Naive thymus-derived CD4-positive, alpha-beta T cell (primary cell): ENCODE data around the gene GTF3C1. TPM values are rescaled to one million over a fixed set of nuclear protein-coding genes. Genes with fewer than 3 reads are reported as not detected.

Source experiments
- ATAC-seq: fragments of 150-1000 bp; cut with Tn5 transposase; 2 replicates; pipeline ENCODE4 v1.10.0; 2021; ENCODE audit warnings: mild to moderate bottlenecking, moderate library complexity
- CTCF ChIA-PET: fragments of 350-600 bp; sonication (Branson Sonifier 250); formaldehyde crosslinking; loops from one replicate; lab custom pipeline; 2021; ENCODE audit warnings: antibody characterized with exemption; lab: Charles Lee
- POLR2A ChIA-PET: fragments of 350-600 bp; sonication (Branson Sonifier 250); formaldehyde crosslinking; loops from one replicate; lab custom pipeline; 2021; ENCODE audit warnings: antibody characterized with exemption, inconsistent platforms; lab: Charles Lee
- DNase-seq, 9 donors: peaks; one replicate each; pipeline versions ENCODE4 v3.0.0 to v3.0.0-alpha.2; 2020 to 2022; ENCODE audit warnings: mixed read lengths in 1 of 9
- H3K27ac ChIP-seq: one replicate; pipeline ENCODE4 v1.7.0; 2013; ENCODE audit warnings: mild to moderate bottlenecking, low read depth, low read length, moderate library complexity
- H3K27me3 ChIP-seq, 2 donors: one replicate each; pipeline ENCODE4 v1.7.0; 2013; ENCODE audit warnings: low read length in 2 of 2, mild to moderate bottlenecking in 2 of 2, moderate library complexity in 2 of 2; ENCODE audit not compliant: control insufficient read depth in 2 of 2, insufficient read depth in 2 of 2
- H3K36me3 ChIP-seq, 3 experiments: 1 replicate in 2 of 3; 2 replicates in 1 of 3; pipeline ENCODE4 v1.7.0; 2013; ENCODE audit warnings: low read length in 3 of 3, mild to moderate bottlenecking in 3 of 3, moderate library complexity in 1 of 3; ENCODE audit not compliant: insufficient read depth in 3 of 3, control insufficient read depth in 2 of 3
- H3K4me1 ChIP-seq, 2 donors: one replicate each; pipeline ENCODE4 v1.7.0; 2013; ENCODE audit warnings: low read length in 2 of 2, mild to moderate bottlenecking in 2 of 2, moderate library complexity in 1 of 2; ENCODE audit not compliant: control insufficient read depth in 2 of 2, insufficient read depth in 2 of 2
- H3K4me3 ChIP-seq: 2 replicates; pipeline ENCODE4 v1.7.0; 2013; ENCODE audit warnings: mild to moderate bottlenecking, low read length
- H3K9me3 ChIP-seq, 3 experiments: 1 replicate in 2 of 3; 2 replicates in 1 of 3; pipeline ENCODE4 v1.7.0; 2013; ENCODE audit warnings: low read length in 3 of 3; ENCODE audit not compliant: control insufficient read depth in 2 of 3
- H3K27ac Mint-ChIP-seq, 9 donors: one replicate each; pipeline ENCODE4 v1.8.0; 2020 to 2022; ENCODE audit warnings: mixed read lengths in 9 of 9, mild to moderate bottlenecking in 8 of 9, moderate library complexity in 5 of 9, inconsistent platforms in 2 of 9
- H3K27me3 Mint-ChIP-seq, 5 donors: one replicate each; pipeline ENCODE4 v1.8.0; 2021 to 2022; ENCODE audit warnings: mixed read lengths in 5 of 5, mild to moderate bottlenecking in 1 of 5
- H3K36me3 Mint-ChIP-seq, 5 donors: one replicate each; pipeline ENCODE4 v1.8.0; 2020 to 2022; ENCODE audit warnings: mixed read lengths in 5 of 5, mild to moderate bottlenecking in 3 of 5, inconsistent platforms in 1 of 5
- H3K4me1 Mint-ChIP-seq, 7 donors: one replicate each; pipeline ENCODE4 v1.8.0; 2020 to 2022; ENCODE audit warnings: mixed read lengths in 7 of 7, mild to moderate bottlenecking in 3 of 7, inconsistent platforms in 1 of 7
- H3K4me3 Mint-ChIP-seq, 10 donors: one replicate each; pipeline ENCODE4 v1.8.0; 2020 to 2022; ENCODE audit warnings: mild to moderate bottlenecking in 10 of 10, mixed read lengths in 10 of 10, moderate library complexity in 6 of 10, inconsistent platforms in 2 of 10
- H3K9me3 Mint-ChIP-seq, 11 donors: one replicate each; pipeline ENCODE4 v1.8.0; 2020 to 2022; ENCODE audit warnings: mixed read lengths in 11 of 11, mild to moderate bottlenecking in 4 of 11, inconsistent platforms in 1 of 11, moderate library complexity in 1 of 11
- intact Hi-C, 2 donors: fragments of 100-400 bp; cut with micrococcal nuclease; formaldehyde crosslinking; loops; one replicate each; pipeline ENCODE4 v1.15.1; 2023
- polyA plus RNA-seq, 2 donors: library from polyadenylated mRNA; unstranded; fragments of 300-500 nt; fragmentation: Illumina TruSeq; gene quantifications; one replicate each; pipeline ENCODE4 v1.2.3, GENCODE V29; 2021
- total RNA-seq, 6 experiments: library from RNA in 5 of 6; stranded (reverse) in 5 of 6; gene quantifications; 1 replicate in 5 of 6; 2 replicates in 1 of 6; pipeline ENCODE4 v1.2.3 and lab custom pipeline; 2021 to 2026

Gene GTF3C1
- total and polyA plus RNA-seq, 7 experiments from 2014 or later: 19.0 to 60.0 (median 52.5) TPM

GRCh38 chr16:27428026-27428785 lies 121.5 kb downstream of the GTF3C1 start:
- intact Hi-C loops: no loop called here
- ATAC-seq: no peak
- ChIA-PET POLR2A (interaction anchor here (0.9 to 1.7 kb wide), 2 partner anchors 26 to 34 kb away, joined by 3 read pairs; partner anchors contain the start of gene IL21R), CTCF (interaction anchor here (1.0 kb wide), 1 partner anchor 249 kb away, joined by 5 read pairs; no protein-coding TSS in a partner anchor)
- peaks cover 15 to 25% of the 10 kb centered on the region in 2 donors for H3K4me1 ChIP-seq
- Mint-ChIP-seq H3K9me3 (peaks cover 0 to 5% (median 0%) of the 10 kb centered on the region in 11 donors), H3K4me3 (no peak overlapping the region), H3K27me3 (no peaks in the 10 kb centered on the region), H3K4me1 (peaks cover 37 to 85% (median 70%) of the 10 kb centered on the region in 7 donors), H3K27ac (peak overlapping the region in 7 of 9 donors; percentile 28 to 55 (median 41)), H3K36me3 (peaks cover 0 to 61% (median 29%) of the 10 kb centered on the region in 5 donors)
- H3K36me3 ChIP-seq: peaks cover 6 to 45% (median 11%) of the 10 kb centered on the region in 3 experiments
- no peak overlapping the region for H3K4me3 ChIP-seq
- no peaks in the 10 kb centered on the region for H3K27me3 ChIP-seq
- peak overlapping the region; percentile 26 for H3K27ac ChIP-seq
- DNase-seq: peak in 1 of 9 donors; percentile 20
- no peaks in the 10 kb centered on the region for H3K9me3 ChIP-seq

GRCh38 chr16:27427538-27427937 lies 122.2 kb downstream of the GTF3C1 start:
- DNase-seq: peak in 1 of 9 donors; percentile 16
- H3K36me3 ChIP-seq: peaks cover 6 to 40% (median 14%) of the 10 kb centered on the region in 3 experiments
- H3K36me3 Mint-ChIP-seq: peaks cover 0 to 60% (median 30%) of the 10 kb centered on the region in 5 donors
- H3K27ac ChIP-seq: no peak overlapping the region
- POLR2A ChIA-PET: interaction anchor here (0.9 kb wide), 1 partner anchor 26 kb away, joined by 3 read pairs; the partner anchor contains the start of gene IL21R
- H3K4me3 Mint-ChIP-seq: peak overlapping the region in 1 of 10 donors; percentile 42
- H3K9me3 ChIP-seq: peaks cover 0 to 4% (median 0%) of the 10 kb centered on the region in 3 experiments
- no peak overlapping the region for H3K4me3 ChIP-seq
- CTCF ChIA-PET: interaction anchor here (1.1 to 1.3 kb wide), 2 partner anchors 21 to 27 kb away, joined by 3 read pairs; no protein-coding TSS in a partner anchor
- H3K4me1 Mint-ChIP-seq: peaks cover 30 to 78% (median 64%) of the 10 kb centered on the region in 7 donors
- H3K27me3 ChIP-seq: no peaks in the 10 kb centered on the region
- peaks cover 15 to 24% of the 10 kb centered on the region in 2 donors for H3K4me1 ChIP-seq
- H3K9me3 Mint-ChIP-seq: peaks cover 0 to 12% (median 2%) of the 10 kb centered on the region in 11 donors
- H3K27me3 Mint-ChIP-seq: no peaks in the 10 kb centered on the region
- intact Hi-C loops: loop anchor here in 1 of 2 donors (1.0 to 2.0 kb wide), 2 partner anchors 21 to 40 kb away; no protein-coding TSS in a partner anchor
- no peak for ATAC-seq
- H3K27ac Mint-ChIP-seq: peak overlapping the region; percentile 12 to 86 (median 64)

GRCh38 chr16:27426423-27427408 lies 123.0 kb downstream of the GTF3C1 start:
- Mint-ChIP-seq H3K27ac (peak overlapping the region; percentile 30 to 86 (median 72)), H3K4me3 (peak overlapping the region in 9 of 10 donors; percentile 9 to 70 (median 18)), H3K27me3 (no peaks in the 10 kb centered on the region), H3K4me1 (peaks cover 29 to 78% (median 62%) of the 10 kb centered on the region in 7 donors), H3K9me3 (peaks cover 3 to 20% (median 9%) of the 10 kb centered on the region in 11 donors), H3K36me3 (peaks cover 6 to 62% (median 38%) of the 10 kb centered on the region in 5 donors)
- peak; percentile 93 for ATAC-seq
- POLR2A ChIA-PET: interaction anchor here (0.9 kb wide), 1 partner anchor 20 kb away, joined by 4 read pairs; no protein-coding TSS in a partner anchor
- peaks cover 15 to 21% of the 10 kb centered on the region in 2 donors for H3K4me1 ChIP-seq
- peak in 8 of 9 donors; percentile 25 to 68 (median 55) for DNase-seq
- intact Hi-C loops: loop anchor here (1.0 to 2.0 kb wide), 5 partner anchors 20 to 39 kb away; partner anchors contain the start of gene IL21R (in 1 of the 2)
- H3K27me3 ChIP-seq: no peaks in the 10 kb centered on the region
- peak overlapping the region; percentile 22 for H3K27ac ChIP-seq
- peaks cover 6 to 31% (median 14%) of the 10 kb centered on the region in 3 experiments for H3K36me3 ChIP-seq
- CTCF ChIA-PET: interaction anchor here (1.1 to 1.3 kb wide), 3 partner anchors 20 to 33 kb away, joined by 3 read pairs; no protein-coding TSS in a partner anchor
- H3K4me3 ChIP-seq: no peak overlapping the region
- peaks cover 0 to 9% (median 4%) of the 10 kb centered on the region in 3 experiments for H3K9me3 ChIP-seq

- POLR2A ChIA-PET: no interaction called here
- Mint-ChIP-seq H3K4me1 (peaks cover 24 to 74% (median 59%) of the 10 kb centered on the region in 7 donors), H3K36me3 (peaks cover 8 to 60% (median 41%) of the 10 kb centered on the region in 5 donors), H3K27me3 (no peaks in the 10 kb centered on the region), H3K27ac (peak overlapping the region; percentile 30 to 86 (median 72)), H3K9me3 (peaks cover 4 to 28% (median 12%) of the 10 kb centered on the region in 11 donors), H3K4me3 (peak overlapping the region; percentile 9 to 70 (median 17))
- no peaks in the 10 kb centered on the region for H3K27me3 ChIP-seq
- DNase-seq: no peak
- H3K27ac ChIP-seq: peak overlapping the region; percentile 22
- no peak for ATAC-seq
- H3K4me1 ChIP-seq: peaks cover 15 to 21% of the 10 kb centered on the region in 2 donors
- peaks cover 2 to 26% (median 11%) of the 10 kb centered on the region in 3 experiments for H3K36me3 ChIP-seq
- CTCF ChIA-PET: interaction anchor here (1.1 to 1.3 kb wide), 2 partner anchors 19 to 34 kb away, joined by 3 read pairs; no protein-coding TSS in a partner anchor
- H3K4me3 ChIP-seq: no peak overlapping the region
- peaks cover 0 to 15% (median 11%) of the 10 kb centered on the region in 3 experiments for H3K9me3 ChIP-seq
- intact Hi-C loops: loop anchor here (1.0 to 2.0 kb wide), 4 partner anchors 19 to 24 kb away; partner anchors contain the start of gene IL21R (in 1 of the 2)
These were observed 123.8 kb downstream of the GTF3C1 start for GRCh38 chr16:27425961-27426360.

- ATAC-seq: no peak
- peak overlapping the region; percentile 26 to 85 (median 56) for H3K27ac Mint-ChIP-seq
- Histone ChIP-seq H3K36me3 (peaks cover 0 to 24% (median 9%) of the 10 kb centered on the region in 3 experiments), H3K4me1 (peaks cover 15 to 21% of the 10 kb centered on the region in 2 donors), H3K27me3 (no peaks in the 10 kb centered on the region), H3K27ac (no peak overlapping the region), H3K9me3 (peaks cover 0 to 17% (median 11%) of the 10 kb centered on the region in 3 experiments), H3K4me3 (no peak overlapping the region)
- peak in 1 of 9 donors; percentile 13 for DNase-seq
- H3K4me1 Mint-ChIP-seq: peaks cover 25 to 75% (median 59%) of the 10 kb centered on the region in 7 donors
- ChIA-PET CTCF (no interaction called here), POLR2A (interaction anchor here (0.7 to 1.2 kb wide), 2 partner anchors 24 to 58 kb away, joined by 3 read pairs; no protein-coding TSS in a partner anchor)
- peaks cover 14 to 61% (median 46%) of the 10 kb centered on the region in 5 donors for H3K36me3 Mint-ChIP-seq
- no peaks in the 10 kb centered on the region for H3K27me3 Mint-ChIP-seq
- H3K9me3 Mint-ChIP-seq: peaks cover 5 to 36% (median 17%) of the 10 kb centered on the region in 11 donors
- intact Hi-C loops: no loop called here
- H3K4me3 Mint-ChIP-seq: peak overlapping the region in 1 of 10 donors; percentile 55
These were observed 124.8 kb downstream of the GTF3C1 start for GRCh38 chr16:27424772-27425498.
